HG02870 (cell line): ENCODE data around the gene PKD1L1.
"Not testable (repeated sequence)": the region's sequence is repeated elsewhere in the genome, so short reads cannot be mapped to it uniquely, and the experiment has no call there.

ENCODE experiments used
- ATAC-seq: cut with Tn5 transposase; IDR thresholded peaks from one replicate; pipeline ENCODE4 v1.9.1; 2021; ENCODE audit warnings: mild to moderate bottlenecking, moderate library complexity; ENCODE audit not compliant: unreplicated experiment

The PKD1L1 gene, protein sequence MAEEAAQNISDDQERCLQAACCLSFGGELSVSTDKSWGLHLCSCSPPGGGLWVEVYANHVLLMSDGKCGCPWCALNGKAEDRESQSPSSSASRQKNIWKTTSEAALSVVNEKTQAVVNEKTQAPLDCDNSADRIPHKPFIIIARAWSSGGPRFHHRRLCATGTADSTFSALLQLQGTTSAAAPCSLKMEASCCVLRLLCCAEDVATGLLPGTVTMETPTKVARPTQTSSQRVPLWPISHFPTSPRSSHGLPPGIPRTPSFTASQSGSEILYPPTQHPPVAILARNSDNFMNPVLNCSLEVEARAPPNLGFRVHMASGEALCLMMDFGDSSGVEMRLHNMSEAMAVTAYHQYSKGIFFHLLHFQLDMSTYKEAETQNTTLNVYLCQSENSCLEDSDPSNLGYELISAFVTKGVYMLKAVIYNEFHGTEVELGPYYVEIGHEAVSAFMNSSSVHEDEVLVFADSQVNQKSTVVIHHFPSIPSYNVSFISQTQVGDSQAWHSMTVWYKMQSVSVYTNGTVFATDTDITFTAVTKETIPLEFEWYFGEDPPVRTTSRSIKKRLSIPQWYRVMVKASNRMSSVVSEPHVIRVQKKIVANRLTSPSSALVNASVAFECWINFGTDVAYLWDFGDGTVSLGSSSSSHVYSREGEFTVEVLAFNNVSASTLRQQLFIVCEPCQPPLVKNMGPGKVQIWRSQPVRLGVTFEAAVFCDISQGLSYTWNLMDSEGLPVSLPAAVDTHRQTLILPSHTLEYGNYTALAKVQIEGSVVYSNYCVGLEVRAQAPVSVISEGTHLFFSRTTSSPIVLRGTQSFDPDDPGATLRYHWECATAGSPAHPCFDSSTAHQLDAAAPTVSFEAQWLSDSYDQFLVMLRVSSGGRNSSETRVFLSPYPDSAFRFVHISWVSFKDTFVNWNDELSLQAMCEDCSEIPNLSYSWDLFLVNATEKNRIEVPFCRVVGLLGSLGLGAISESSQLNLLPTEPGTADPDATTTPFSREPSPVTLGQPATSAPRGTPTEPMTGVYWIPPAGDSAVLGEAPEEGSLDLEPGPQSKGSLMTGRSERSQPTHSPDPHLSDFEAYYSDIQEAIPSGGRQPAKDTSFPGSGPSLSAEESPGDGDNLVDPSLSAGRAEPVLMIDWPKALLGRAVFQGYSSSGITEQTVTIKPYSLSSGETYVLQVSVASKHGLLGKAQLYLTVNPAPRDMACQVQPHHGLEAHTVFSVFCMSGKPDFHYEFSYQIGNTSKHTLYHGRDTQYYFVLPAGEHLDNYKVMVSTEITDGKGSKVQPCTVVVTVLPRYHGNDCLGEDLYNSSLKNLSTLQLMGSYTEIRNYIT (N-terminal part only)

DNA sequence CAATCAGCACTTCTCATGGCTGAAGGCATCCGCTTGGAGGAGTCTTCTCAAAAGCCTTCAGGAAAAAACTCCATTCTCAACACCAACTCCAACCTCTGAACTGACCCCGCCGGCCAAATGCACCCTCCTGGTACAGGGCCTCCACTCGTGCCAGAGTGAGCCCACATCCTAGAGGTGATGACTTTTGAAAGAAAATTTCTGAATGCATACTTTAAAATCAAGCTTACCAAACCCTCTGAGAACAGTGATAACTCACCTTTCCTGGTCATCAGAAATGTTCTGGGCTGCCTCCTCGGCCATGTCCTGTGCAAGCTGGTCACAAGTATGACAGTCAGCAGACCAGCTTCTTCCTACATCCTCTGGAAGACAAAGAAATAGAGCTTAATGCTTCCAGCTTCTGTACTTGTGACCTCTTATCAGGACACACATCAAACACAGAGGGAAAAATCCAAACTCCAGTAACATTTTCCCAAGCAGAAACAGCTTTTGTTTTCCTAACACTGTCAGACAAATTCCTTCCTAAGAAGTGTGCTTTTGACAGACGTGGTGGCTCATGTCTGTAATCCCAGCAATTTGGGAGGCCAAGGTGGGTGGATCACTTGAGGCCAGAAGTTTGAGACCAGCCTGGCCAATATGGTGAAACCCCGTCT is at the start of gene PKD1L1:
TSS of gene PKD1L1 (minus strand) at position 326 of the 650 bp plus-strand sequence. CDS start at position 300, 26 bp downstream.
- ATAC-seq: no peak

DNA sequence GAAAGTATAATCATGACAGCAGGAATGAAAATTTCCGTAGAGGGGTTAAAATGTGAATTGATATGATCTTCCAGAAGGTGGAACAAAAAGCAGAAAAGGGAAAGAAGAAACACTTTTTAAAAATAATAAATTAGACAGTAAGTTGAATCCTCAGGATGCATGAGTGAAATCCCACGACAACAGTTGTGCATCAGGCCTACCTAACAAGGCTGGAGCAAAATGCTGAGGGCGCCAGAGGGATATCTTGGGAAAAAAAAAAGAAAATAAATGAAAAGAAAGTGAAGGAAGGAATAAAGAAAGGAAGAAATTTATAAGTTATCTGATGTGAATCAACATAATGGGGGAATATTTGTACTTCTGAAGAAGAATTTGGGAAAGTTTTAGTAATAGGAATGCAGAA is 44.2 kb upstream of the PKD1L1 start:
- no peak for ATAC-seq

- ATAC-seq: peak; percentile 99
These were observed 43.6 kb upstream of the PKD1L1 start for GRCh38 chr7:47991741-47992311.

GRCh38 chr7:47991270-47991669 is 43.0 kb upstream of the PKD1L1 start:
- ATAC-seq: peak; percentile 6

GRCh38 chr7:47990592-47990991 is 42.3 kb upstream of the PKD1L1 start:
- ATAC-seq: no peak

DNA sequence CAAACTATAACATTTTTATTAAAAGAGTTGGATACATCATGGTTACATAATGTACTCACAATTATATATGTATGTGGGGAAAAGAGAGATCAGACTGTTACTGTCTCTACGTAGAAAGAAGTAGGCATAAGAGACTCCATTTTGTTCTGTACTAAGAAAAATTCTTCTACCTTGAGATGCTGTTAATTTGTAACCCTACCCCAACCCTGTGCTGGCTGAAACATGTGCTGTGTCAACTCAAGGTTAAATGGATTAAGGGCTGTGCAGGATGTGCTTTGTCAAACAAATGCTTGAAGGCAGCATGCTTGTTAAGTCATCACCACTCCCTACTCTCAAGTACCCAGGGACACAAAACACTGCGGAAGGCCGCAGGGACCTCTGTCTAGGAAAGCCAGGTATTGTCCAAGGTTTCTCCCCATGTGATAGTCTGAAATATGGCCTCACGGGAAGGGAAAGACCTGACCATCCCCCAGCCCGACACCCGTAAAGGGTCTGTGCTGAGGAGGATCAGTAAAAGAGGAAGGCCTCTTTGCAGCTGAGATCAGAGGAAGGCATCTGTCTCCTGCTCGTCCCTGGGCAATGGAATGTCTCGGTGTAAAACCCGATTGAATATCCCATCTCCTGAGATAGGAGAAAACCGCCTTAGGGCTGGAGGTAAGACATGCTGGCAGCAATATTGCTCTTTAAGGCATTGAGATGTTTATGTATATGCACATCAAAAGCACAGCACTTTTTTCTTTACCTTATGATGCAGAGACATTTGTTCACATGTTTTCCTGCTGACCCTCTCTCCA is 41.5 kb upstream of the PKD1L1 start:
- not testable (repeated sequence) for ATAC-seq

DNA sequence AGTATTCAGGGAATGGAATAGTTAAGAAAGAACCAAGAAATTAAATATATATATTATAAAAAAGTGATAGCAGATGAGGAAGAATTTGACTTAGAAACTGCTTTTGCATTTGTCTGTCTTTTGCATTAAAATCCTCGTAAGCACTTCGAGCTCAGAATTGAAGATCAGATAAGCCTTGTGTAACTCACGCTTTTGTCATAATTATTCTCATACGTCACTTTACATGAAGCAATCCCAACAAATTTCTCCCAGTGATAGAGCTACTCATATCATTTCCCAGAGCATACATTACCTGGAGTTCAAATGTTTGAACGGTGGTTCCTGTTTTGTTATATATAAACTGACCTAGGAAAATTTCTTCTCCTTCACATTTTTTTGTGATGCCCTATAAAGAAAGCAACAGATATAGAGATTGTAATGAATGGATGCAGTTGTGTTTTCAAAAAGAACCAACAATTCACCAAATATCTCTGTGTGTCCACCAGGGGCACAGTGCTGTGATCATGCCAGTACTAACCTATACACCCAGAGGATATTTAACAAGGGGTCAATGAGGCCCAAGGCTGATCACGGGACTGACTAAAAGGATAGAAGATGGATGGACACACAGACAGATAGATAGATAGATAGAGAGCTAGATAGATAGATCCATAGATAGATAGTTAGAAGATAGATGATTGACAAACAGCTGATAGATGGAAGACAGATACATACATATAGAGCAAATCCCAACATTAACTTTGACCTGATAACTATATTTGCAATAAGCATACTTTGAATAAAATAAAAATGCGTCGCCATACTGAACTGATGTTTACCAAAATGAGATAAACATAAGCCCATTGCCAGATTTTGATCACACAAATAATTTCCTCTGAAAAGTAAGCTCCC is 40.5 kb upstream of the PKD1L1 start:
- ATAC-seq: no peak

- no peak for ATAC-seq
These were observed 34.3 kb upstream of the PKD1L1 start for GRCh38 chr7:47982610-47983009.

DNA sequence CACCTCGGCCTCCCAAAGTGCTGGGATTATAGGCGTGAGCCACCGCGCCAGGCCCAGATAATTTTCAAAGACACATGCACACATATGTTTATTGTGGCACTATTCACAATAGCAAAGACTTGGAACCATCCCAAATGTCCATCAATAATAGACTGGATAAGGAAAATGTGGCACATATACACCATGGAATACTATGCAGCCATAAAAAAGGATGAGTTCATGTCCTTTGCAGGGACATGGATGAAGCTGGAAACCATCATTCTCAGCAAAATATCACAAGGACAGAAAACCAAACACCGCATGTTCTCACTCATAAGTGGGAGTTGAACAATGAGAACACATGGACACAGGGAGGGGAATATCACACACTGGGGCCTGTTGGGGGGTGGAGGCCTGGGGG is 32.4 kb upstream of the PKD1L1 start:
- ATAC-seq: not testable (repeated sequence)

- no peak for ATAC-seq
These were observed 31.5 kb upstream of the PKD1L1 start for GRCh38 chr7:47979832-47980181.

DNA sequence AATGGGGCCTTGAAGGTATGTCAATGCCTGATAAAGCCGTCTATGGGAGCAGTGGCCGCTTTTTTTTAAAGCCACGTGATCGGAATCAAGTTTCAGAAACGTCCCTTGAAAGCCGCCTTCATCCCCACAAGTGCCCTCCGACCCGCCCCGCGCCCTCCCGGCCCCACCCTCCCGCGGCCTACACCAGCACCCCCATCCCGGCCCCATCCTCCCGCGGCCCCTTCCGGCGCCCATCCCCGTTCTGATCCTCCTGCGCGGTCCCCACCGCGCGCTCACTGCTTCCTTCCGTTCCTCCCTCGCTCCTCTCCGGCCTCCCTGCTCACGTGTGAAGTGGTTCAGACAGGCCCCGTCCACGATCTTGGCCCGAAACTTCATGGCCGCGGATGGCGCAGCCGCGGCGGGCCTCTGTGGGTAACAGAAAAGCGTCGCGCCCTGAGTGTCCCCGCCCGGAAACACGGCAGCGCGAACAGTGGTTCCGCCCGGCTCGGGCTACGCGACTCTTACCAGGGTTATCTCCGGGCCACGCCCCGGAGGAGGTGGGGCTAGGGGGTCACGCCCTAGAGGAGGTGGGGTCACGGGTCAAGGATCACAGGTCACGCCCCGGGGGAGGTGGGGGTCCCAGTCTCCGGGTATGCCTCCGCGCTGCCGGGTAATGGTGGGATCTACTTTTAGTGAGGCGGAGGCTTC is 31.0 kb upstream of the PKD1L1 start, which contains the start of gene HUS1:
TSS of gene HUS1 (minus strand) at position 471 of the 687 bp plus-strand sequence. CDS start at position 375, 96 bp downstream.
- peak; percentile 99 for ATAC-seq

DNA sequence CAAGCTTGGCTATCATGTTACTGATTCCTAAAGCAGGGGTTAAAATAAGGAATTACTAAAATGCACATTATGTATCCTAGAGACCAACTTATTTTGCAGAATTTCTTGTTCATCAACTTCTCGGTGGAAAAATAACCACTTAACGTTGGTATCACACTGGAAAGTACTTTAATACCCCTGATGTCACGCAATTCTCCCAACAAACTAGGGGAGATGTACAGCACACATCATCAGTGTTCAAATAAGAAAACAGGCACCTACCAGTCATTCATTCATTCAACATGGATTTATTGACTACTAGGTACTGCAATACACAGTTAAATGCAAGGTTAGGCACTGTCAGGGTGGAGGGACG is 30.5 kb upstream of the PKD1L1 start:
- ATAC-seq: no peak

DNA sequence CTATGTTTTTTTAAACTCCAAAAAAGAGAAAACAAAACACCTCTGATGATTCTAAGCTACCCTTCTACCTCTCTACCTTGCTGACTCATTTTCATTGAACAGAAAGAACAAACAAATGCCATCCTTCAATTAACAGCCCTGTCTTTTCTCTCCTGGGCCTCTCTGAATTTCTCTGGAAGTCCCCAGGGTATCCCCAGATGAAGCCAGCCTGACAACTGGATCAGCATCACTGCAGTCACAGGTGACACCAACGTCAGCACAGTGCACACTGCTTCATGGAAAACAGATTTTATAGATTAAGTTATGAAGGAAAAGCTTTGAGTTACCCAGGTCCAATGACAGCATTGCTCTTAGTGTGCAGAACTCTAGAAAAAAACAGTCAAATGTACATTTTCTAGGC is 25.5 kb upstream of the PKD1L1 start:
- no peak for ATAC-seq

- ATAC-seq: no peak
These were observed 22.5 kb upstream of the PKD1L1 start for GRCh38 chr7:47970761-47971160.

GRCh38 chr7:47968847-47969774 is 20.8 kb upstream of the PKD1L1 start:
- peak; percentile 77 for ATAC-seq

- no peak for ATAC-seq
These were observed 19.4 kb upstream of the PKD1L1 start for GRCh38 chr7:47967708-47968107.

DNA sequence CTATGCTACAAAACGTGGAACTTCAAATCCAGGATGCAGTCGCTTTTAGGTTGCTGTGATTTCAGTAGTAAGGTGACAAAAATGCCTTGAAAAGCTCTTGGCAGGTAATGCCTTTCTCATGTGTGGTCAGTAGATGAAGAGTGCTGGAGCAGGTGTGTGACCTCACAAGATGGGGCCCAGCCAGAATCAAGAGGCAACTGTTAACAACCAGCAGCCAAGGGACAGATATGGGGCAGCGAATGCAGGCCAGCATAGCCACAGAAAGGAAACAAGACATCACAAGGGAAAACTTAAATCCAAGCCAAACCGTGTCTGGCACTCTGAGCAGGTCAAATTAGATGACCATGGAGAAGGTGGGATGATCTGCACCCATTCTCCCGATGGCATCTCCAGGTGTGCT is 18.9 kb upstream of the PKD1L1 start:
- ATAC-seq: no peak
